Keratinocyte (primary cell): ENCODE data around the gene FAP. TPM values are rescaled to one million over a fixed set of nuclear protein-coding genes. Genes with fewer than 3 reads are reported as not detected.

Experiments used
- DNase-seq: peaks from one replicate; pipeline ENCODE4 v3.0.0-alpha.2; 2011; ENCODE audit warnings: low read depth, missing footprints, low spot score
- FAIRE-seq: peaks from 2 replicates; lab custom pipeline; 2011; peaks lifted over from hg19 to GRCh38; lab: Jason Lieb, UNC
- H2AFZ ChIP-seq: 2 replicates; pipeline ENCODE4 v1.6.0; 2012; ENCODE audit warnings: low read length, control low read depth, inconsistent platforms; ENCODE audit not compliant: control insufficient read depth
- H3K27ac ChIP-seq: 2 replicates; pipeline ENCODE4 v1.5.1; 2011; ENCODE audit warnings: low read length; ENCODE audit not compliant: control insufficient read depth, insufficient read depth
- H3K27me3 ChIP-seq: 3 replicates; pipeline ENCODE4 v1.6.0; 2011; ENCODE audit warnings: low read length; ENCODE audit not compliant: control insufficient read depth, insufficient read depth; ENCODE audit errors: extremely low read depth
- H3K36me3 ChIP-seq, 2 experiments: 2 replicates in 1 of 2; 3 replicates in 1 of 2; pipeline ENCODE4 v1.5.1; 2011; ENCODE audit warnings: low read length in 2 of 2, mild to moderate bottlenecking in 1 of 2; ENCODE audit not compliant: control insufficient read depth in 2 of 2, insufficient read depth in 2 of 2; ENCODE audit errors: extremely low read depth in 1 of 2
- H3K4me1 ChIP-seq: 3 replicates; pipeline ENCODE4 v1.5.1; 2011; ENCODE audit warnings: low read length; ENCODE audit not compliant: control insufficient read depth, insufficient read depth; ENCODE audit errors: extremely low read depth
- H3K4me2 ChIP-seq: 3 replicates; pipeline ENCODE4 v1.6.0; 2011; ENCODE audit warnings: low read depth, low read length; ENCODE audit not compliant: control insufficient read depth, insufficient read depth; ENCODE audit errors: extremely low read depth
- H3K4me3 ChIP-seq, 3 experiments: fragments of 200-600 bp in 1 of 3; sonication (generic) in 1 of 3; 2 replicates in 2 of 3; 3 replicates in 1 of 3; pipeline ENCODE4 v1.5.1; 2011 to 2016; ENCODE audit warnings: low read length in 3 of 3, mild to moderate bottlenecking in 3 of 3, control low read depth in 2 of 3, inconsistent platforms in 1 of 3, low read depth in 1 of 3, mixed read lengths in 1 of 3, mixed run types in 1 of 3, moderate library complexity in 1 of 3; ENCODE audit not compliant: control insufficient read depth in 2 of 3, insufficient read depth in 2 of 3; ENCODE audit errors: extremely low read depth in 1 of 3
- H3K79me2 ChIP-seq: 2 replicates; pipeline ENCODE4 v1.6.0; 2012; ENCODE audit warnings: low read length; ENCODE audit not compliant: control insufficient read depth, insufficient read depth
- H3K9ac ChIP-seq: 3 replicates; pipeline ENCODE4 v1.6.0; 2011; ENCODE audit warnings: low read length; ENCODE audit not compliant: control insufficient read depth, insufficient read depth; ENCODE audit errors: extremely low read depth
- H3K9me1 ChIP-seq: 3 replicates; pipeline ENCODE4 v1.6.0; 2011; ENCODE audit warnings: low read length; ENCODE audit not compliant: control insufficient read depth, insufficient read depth; ENCODE audit errors: extremely low read depth
- H3K9me3 ChIP-seq: 2 replicates; pipeline ENCODE4 v1.5.1; 2012; ENCODE audit warnings: low read depth, low read length; ENCODE audit not compliant: control insufficient read depth
- H4K20me1 ChIP-seq: 3 replicates; pipeline ENCODE4 v1.6.0; 2011; ENCODE audit warnings: low read length; ENCODE audit not compliant: control insufficient read depth, insufficient read depth; ENCODE audit errors: extremely low read depth
- EZH2 ChIP-seq: IDR thresholded peaks from one replicate; pipeline ENCODE4 v1.6.1; 2012; ENCODE audit warnings: inconsistent platforms, mild to moderate bottlenecking, low read length, moderate library complexity
- dilution Hi-C: fragments of 300-500 bp; cut with MboI; formaldehyde crosslinking; loops from one replicate; pipeline ENCODE4 v1.7.0; 2020; ENCODE audit warnings: low sequenced_read_pairs; ENCODE audit not compliant: extremely low pct_ligation_motif_present
- polyA plus RNA-seq, 5 experiments: library from polyadenylated mRNA; depleted of rRNA in 3 of 5; stranded (reverse) in 3 of 5; stranded (forward) in 1 of 5; unstranded in 1 of 5; fragments of >200 nt; gene quantifications; 1 replicate in 1 of 5; 2 replicates in 3 of 5; 3 replicates in 1 of 5; pipeline versions ENCODE4 v1.2.1 to v1.2.3, GENCODE V29; 2011 to 2012; ENCODE audit warnings: missing spikeins in 2 of 5, low read depth in 1 of 5, low replicate concordance in 1 of 5
- TF ChIP-seq, protein P1 (sequence below), 3 experiments: IDR thresholded peaks in 1 of 3; conservative IDR thresholded peaks in 1 of 3; optimal IDR thresholded peaks in 1 of 3; 2 replicates in 2 of 3; 3 replicates in 1 of 3; pipeline versions ENCODE3 to v1.5.1; 2011; ENCODE audit warnings: low read length in 3 of 3, mild to moderate bottlenecking in 3 of 3, moderate library complexity in 2 of 3, control low read depth in 1 of 3, inconsistent platforms in 1 of 3; ENCODE audit not compliant: insufficient read depth in 2 of 3; ENCODE audit errors: extremely low read depth in 1 of 3

Gene FAP
- polyA plus RNA-seq, 1 donor (not counting 4 experiments of a cell fraction or from before 2014, with no cell fraction given), result 8.5 TPM

DNA sequence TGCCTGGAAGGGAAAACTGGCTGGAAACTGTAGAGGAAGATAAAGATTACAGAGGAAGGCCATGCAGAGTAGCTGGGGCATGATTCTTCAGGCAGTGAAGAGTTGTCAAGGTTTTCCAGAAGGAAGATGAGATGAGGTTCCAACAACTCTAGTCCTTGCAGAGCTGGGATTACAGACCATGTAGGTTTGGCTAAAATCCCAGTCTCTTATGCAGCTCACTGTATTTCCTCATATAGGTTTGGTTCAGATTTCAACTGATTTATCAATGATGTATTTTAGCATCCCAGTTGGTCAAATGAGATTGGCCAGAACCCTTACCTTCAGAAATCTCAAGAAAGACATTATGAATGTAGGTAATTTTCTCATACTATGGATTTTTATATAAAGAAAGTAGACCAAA is 16.4 kb downstream of the FAP start:
- peaks cover 0 to 5% of the 10 kb centered on the region in 2 experiments for H3K36me3 ChIP-seq

DNA sequence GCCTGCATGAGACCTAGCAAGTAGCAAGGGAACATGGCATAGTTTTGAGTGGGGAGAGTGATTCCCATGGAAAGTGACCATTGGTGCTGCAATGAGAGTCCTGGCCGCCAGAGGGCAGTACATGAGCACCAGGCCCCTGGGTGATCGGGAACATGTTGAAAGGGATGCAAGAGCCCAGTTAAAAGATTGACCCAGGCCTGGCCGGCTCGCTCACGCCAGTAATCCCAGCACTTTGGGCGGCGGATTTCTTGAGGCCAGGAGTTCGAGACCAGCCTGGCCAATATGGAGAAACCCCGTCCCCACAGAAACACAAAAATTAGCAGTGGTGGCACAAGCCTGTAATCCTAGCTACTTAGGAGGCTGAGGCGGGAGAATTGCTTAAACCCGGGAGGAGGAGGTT is 22.2 kb downstream of the FAP start:
- H3K27ac ChIP-seq, result no peak overlapping the region
- FAIRE-seq (peak; percentile 89), DNase-seq (no peak)
- peak overlapping the region; percentile 50 for H2AFZ ChIP-seq
- H3K4me3 ChIP-seq, result no peak overlapping the region
- TF ChIP-seq, protein P1, sequence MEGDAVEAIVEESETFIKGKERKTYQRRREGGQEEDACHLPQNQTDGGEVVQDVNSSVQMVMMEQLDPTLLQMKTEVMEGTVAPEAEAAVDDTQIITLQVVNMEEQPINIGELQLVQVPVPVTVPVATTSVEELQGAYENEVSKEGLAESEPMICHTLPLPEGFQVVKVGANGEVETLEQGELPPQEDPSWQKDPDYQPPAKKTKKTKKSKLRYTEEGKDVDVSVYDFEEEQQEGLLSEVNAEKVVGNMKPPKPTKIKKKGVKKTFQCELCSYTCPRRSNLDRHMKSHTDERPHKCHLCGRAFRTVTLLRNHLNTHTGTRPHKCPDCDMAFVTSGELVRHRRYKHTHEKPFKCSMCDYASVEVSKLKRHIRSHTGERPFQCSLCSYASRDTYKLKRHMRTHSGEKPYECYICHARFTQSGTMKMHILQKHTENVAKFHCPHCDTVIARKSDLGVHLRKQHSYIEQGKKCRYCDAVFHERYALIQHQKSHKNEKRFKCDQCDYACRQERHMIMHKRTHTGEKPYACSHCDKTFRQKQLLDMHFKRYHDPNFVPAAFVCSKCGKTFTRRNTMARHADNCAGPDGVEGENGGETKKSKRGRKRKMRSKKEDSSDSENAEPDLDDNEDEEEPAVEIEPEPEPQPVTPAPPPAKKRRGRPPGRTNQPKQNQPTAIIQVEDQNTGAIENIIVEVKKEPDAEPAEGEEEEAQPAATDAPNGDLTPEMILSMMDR (optimal IDR thresholded peaks at IDR 0.05 in 1 of 3, IDR thresholded peaks at IDR 0.05 in 1 of 3, conservative IDR thresholded peaks at IDR 0.05 in 1 of 3; ENCODE audit: extremely low read depth in 1 of 3, insufficient read depth in 2 of 3, low read length in 3 of 3), result peak; percentile 89 to 98 (median 93)
- TF ChIP-seq EZH2, result no peak
- H3K9me1 ChIP-seq, result no peaks in the 10 kb centered on the region
- H3K27me3 ChIP-seq, result no peaks in the 10 kb centered on the region
- no peaks in the 10 kb centered on the region for H4K20me1 ChIP-seq
- H3K4me1 ChIP-seq, result no peaks in the 10 kb centered on the region
- dilution Hi-C loops, result no loop called here
- H3K4me2 ChIP-seq, result no peak overlapping the region
- no peak overlapping the region for H3K9ac ChIP-seq
- no peaks in the 10 kb centered on the region for H3K9me3 ChIP-seq
- no peaks in the 10 kb centered on the region for H3K79me2 ChIP-seq
- H3K36me3 ChIP-seq, result peaks cover 0 to 4% of the 10 kb centered on the region in 2 experiments

More for the DNA sequence above, 16.4 kb downstream of the FAP start:
- no peaks in the 10 kb centered on the region for H4K20me1 ChIP-seq
- H3K9me1 ChIP-seq, result no peaks in the 10 kb centered on the region
- no peak overlapping the region for H3K27ac ChIP-seq
- no peaks in the 10 kb centered on the region for H3K9me3 ChIP-seq
- no peaks in the 10 kb centered on the region for H3K27me3 ChIP-seq
- FAIRE-seq, result peak; percentile 64
- H3K4me1 ChIP-seq, result peaks cover 5% of the 10 kb centered on the region
- H2AFZ ChIP-seq, result peak overlapping the region; percentile 37
- no peak overlapping the region for H3K4me2 ChIP-seq
- TF ChIP-seq, protein P1 (optimal IDR thresholded peaks at IDR 0.05 in 1 of 3, IDR thresholded peaks at IDR 0.05 in 1 of 3, conservative IDR thresholded peaks at IDR 0.05 in 1 of 3; ENCODE audit: extremely low read depth in 1 of 3, insufficient read depth in 2 of 3, low read length in 3 of 3), result no peak
- no peak for TF ChIP-seq EZH2
- H3K79me2 ChIP-seq, result no peaks in the 10 kb centered on the region
- no peak overlapping the region for H3K4me3 ChIP-seq
- DNase-seq, result no peak
- dilution Hi-C loops, result no loop called here
- no peak overlapping the region for H3K9ac ChIP-seq
